Ascending aorta (tissue), 2 donors: ENCODE data around the gene C5orf15. TPM values are rescaled to one million over a fixed set of nuclear protein-coding genes. Genes with fewer than 3 reads are reported as not detected.

Source experiments
- DNase-seq, 2 donors: peaks; one replicate each; pipeline ENCODE4 v3.0.0-alpha.2; 2019; ENCODE audit warnings: low spot score in 2 of 2
- H3K27ac ChIP-seq, 2 donors: fragments of 200-600 bp; sonication (generic); one replicate each; pipeline ENCODE4 v1.5.1; 2016 to 2017; ENCODE audit warnings: mild to moderate bottlenecking in 1 of 2
- H3K27me3 ChIP-seq: fragments of 200-600 bp; sonication (generic); one replicate; pipeline ENCODE4 v1.5.1; 2017
- H3K36me3 ChIP-seq, 2 donors: fragments of 200-600 bp; sonication (generic); one replicate each; pipeline ENCODE4 v1.5.1; 2016
- H3K4me1 ChIP-seq, 2 donors: fragments of 200-600 bp; sonication (generic); one replicate each; pipeline ENCODE4 v1.5.1; 2016 to 2017; ENCODE audit warnings: mild to moderate bottlenecking in 1 of 2
- H3K4me3 ChIP-seq, 2 donors: fragments of 200-600 bp; sonication (generic); one replicate each; pipeline ENCODE4 v1.5.1; 2016 to 2017; ENCODE audit warnings: mild to moderate bottlenecking in 1 of 2
- H3K9me3 ChIP-seq, 2 donors: fragments of 200-600 bp; sonication (generic); one replicate each; pipeline ENCODE4 v1.5.1; 2016
- CTCF ChIP-seq, 3 experiments: fragments of 200-600 bp in 2 of 3; fragments of 450-650 bp in 1 of 3; sonication (generic) in 2 of 3; IDR thresholded peaks; one replicate each; pipeline ENCODE4 v1.5.1; 2016 to 2019; ENCODE audit warnings: antibody characterized with exemption in 3 of 3, mild to moderate bottlenecking in 1 of 3, moderate library complexity in 1 of 3
- intact Hi-C: fragments of 100-400 bp; cut with DNase I; formaldehyde crosslinking; loops from one replicate; pipeline ENCODE4 v1.15.1; 2023
- total RNA-seq: library from RNA; depleted of rRNA; stranded (reverse); fragments of >200 nt; gene quantifications from one replicate; pipeline ENCODE4 v1.1.0, GENCODE V29; 2016

C5orf15 gene
- total RNA-seq, 1 donor from 2014 or later, result 177 TPM

- DNase-seq, result peak in 1 of 2 donors; percentile 41
- Histone ChIP-seq H3K4me1 (peaks cover 14 to 19% of the 10 kb centered on the region in 2 donors), H3K27me3 (no peaks in the 10 kb centered on the region), H3K27ac (no peak overlapping the region), H3K9me3 (no peaks in the 10 kb centered on the region), H3K4me3 (no peak overlapping the region), H3K36me3 (no peaks in the 10 kb centered on the region)
- intact Hi-C loops, result no loop called here
- no peak for TF ChIP-seq CTCF (IDR thresholded peaks at IDR 0.05)
These were observed 25.0 kb downstream of the C5orf15 start for GRCh38 chr5:133943475-133943817.

GRCh38 chr5:133942614-133943474 is 25.6 kb downstream of the C5orf15 start:
- Histone ChIP-seq H3K4me3 (no peak overlapping the region), H3K36me3 (no peaks in the 10 kb centered on the region), H3K27ac (no peak overlapping the region), H3K9me3 (no peaks in the 10 kb centered on the region), H3K27me3 (no peaks in the 10 kb centered on the region), H3K4me1 (peaks cover 13 to 16% of the 10 kb centered on the region in 2 donors)
- intact Hi-C loops, result no loop called here
- no peak for TF ChIP-seq CTCF (IDR thresholded peaks at IDR 0.05)
- DNase-seq, result peak in 1 of 2 donors; percentile 61

- intact Hi-C loops, result no loop called here
- H3K9me3 ChIP-seq, result no peaks in the 10 kb centered on the region
- peaks cover 3 to 6% of the 10 kb centered on the region in 2 donors for H3K4me1 ChIP-seq
- H3K27me3 ChIP-seq, result no peaks in the 10 kb centered on the region
- no peaks in the 10 kb centered on the region for H3K36me3 ChIP-seq
- DNase-seq, result peak in 1 of 2 donors; percentile 21
- no peak overlapping the region for H3K27ac ChIP-seq
- TF ChIP-seq CTCF (IDR thresholded peaks at IDR 0.05), result no peak
- H3K4me3 ChIP-seq, result no peak overlapping the region
These were observed 26.8 kb downstream of the C5orf15 start for GRCh38 chr5:133941456-133942196.

- intact Hi-C loops, result no loop called here
- Histone ChIP-seq H3K4me1 (no peaks in the 10 kb centered on the region), H3K27ac (no peak overlapping the region), H3K27me3 (no peaks in the 10 kb centered on the region), H3K4me3 (no peak overlapping the region), H3K36me3 (no peaks in the 10 kb centered on the region), H3K9me3 (no peaks in the 10 kb centered on the region)
- DNase-seq, result no peak
- no peak for TF ChIP-seq CTCF (IDR thresholded peaks at IDR 0.05)
These were observed 28.8 kb downstream of the C5orf15 start for GRCh38 chr5:133939668-133940067.

DNA sequence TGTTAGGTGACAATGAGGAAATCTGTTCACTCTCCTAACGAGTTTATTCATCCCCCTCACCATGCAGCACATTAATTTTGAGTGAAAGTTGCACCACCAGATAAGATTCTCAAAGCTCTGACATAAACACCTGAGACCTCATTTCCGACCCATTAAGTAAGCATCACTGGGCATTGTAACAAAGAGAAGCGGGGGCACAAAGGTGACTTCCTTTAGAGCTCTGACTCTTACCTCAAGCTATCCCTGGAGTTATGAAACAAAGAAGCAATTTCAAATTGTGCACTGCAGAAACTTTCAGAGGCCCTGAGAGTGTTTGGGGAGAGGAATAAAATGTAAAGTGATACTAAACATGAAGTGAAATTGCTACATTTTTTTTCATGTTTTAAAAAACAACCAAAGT is 29.5 kb downstream of the C5orf15 start:
- Histone ChIP-seq H3K36me3 (no peaks in the 10 kb centered on the region), H3K27ac (no peak overlapping the region), H3K4me3 (no peak overlapping the region), H3K4me1 (peaks cover 0 to 5% of the 10 kb centered on the region in 2 donors), H3K9me3 (no peaks in the 10 kb centered on the region), H3K27me3 (no peaks in the 10 kb centered on the region)
- no peak for TF ChIP-seq CTCF (IDR thresholded peaks at IDR 0.05)
- DNase-seq, result no peak
- intact Hi-C loops, result no loop called here
